GM21529 (cell line): ENCODE measurements around the gene NAA15.
"Not testable (repeated sequence)": the region's sequence is repeated elsewhere in the genome, so short reads cannot be mapped to it uniquely, and the experiment has no call there.

Source experiments
- ATAC-seq: cut with Tn5 transposase; IDR thresholded peaks from one replicate; pipeline ENCODE4 v1.9.1; 2021; ENCODE audit not compliant: unreplicated experiment

Gene NAA15

DNA sequence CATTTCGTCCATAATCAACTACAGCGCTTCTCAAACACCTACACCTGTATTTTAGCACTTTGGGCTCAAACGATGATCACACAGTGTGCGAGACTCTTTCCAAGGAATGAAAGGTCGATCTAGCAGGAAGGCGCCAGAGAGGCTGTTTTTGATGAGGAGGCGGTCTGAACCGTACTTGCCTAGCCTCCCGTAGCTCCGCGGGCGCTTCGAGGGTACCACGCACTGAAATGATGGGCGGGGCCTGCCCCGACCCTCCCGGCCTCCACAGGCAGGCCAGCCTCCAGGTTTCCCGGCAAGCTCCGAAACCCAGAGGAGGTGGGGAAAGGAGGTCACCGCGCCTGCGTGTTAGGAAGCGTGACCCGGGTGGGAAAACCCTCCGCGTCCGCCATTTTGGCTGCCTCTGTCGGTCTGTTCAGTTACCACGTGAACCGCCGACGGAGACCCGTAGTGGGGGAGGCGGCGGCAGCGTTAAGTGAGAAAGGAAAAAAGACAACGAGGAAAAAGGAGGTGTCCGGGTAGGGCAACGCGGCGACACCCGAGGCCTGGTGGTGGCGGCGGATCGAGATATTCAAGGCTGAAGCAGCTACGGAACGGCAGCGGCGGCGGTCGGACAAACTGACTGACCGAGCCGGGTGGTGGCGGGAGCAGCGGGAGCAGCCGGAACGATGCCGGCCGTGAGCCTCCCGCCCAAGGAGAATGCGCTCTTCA, at the start of gene NAA15:
Gene NAA15, plus strand, starts transcription at position 393 of the 708 bp plus-strand sequence. Its CDS starts 273 bp downstream, at position 666.
- peak; percentile 83 for ATAC-seq

DNA sequence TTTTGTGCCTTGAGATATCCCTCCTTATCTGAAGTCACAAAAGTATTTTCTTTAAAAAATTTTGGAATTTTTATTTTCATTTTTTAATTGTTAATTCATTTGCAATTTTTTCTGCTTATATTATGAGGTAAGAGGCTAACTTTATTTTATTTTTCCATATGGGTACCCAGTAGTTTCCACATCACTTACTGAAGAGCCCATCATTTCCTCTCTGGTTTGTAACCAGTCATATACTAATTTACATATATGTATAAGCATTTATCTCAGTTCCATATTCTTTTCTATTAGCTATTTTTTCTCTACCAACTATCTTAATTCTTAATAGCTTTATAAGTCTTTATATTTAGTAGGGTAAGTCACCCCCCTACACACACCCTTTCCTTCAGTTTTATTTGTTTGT, 48.3 kb upstream of the NAA15 start:
- ATAC-seq, result no peak

- no peak for ATAC-seq
Measured at GRCh38 chr4:139253713-139254112, 47.6 kb upstream of the NAA15 start.

GRCh38 chr4:139255581-139255980, 45.7 kb upstream of the NAA15 start:
- ATAC-seq, result not testable (repeated sequence)

DNA sequence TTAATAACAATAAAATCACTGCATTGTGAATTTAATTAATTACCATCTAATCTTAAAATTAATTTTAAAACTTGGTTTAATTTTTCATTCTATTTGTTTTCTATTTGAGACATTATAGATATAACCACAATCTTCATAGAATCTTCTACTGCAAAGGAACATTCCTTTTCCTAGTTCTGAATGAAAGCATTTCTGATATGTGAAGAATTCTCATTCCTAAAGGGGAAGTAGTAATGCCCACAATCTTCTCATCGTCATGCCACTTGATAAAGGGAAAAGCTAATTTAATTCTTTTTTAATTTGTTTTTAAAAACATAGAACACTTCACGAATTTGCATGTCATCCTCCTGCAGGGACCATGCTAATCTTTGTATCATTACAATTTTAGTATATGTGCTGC, 45.0 kb upstream of the NAA15 start:
- no peak for ATAC-seq

DNA sequence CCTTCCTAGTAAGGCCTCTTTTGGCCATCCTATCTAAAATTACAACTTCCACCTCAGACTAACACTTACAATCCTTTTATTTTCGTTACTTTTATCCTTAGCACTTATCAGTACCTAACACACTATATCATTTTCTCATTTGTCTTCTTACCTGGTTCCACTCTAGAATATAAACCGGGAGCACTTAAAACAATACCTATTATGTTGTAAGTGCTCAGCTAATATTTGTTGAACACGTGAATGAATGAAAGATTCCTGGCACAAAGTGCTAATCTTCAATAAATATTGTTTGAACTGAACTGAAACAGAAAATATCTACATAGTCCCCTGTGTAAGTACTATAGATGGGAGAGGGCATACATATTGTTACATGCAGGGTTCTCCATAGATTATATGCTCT, 35.7 kb upstream of the NAA15 start:
- ATAC-seq, result no peak

- ATAC-seq, result no peak
Measured at GRCh38 chr4:139266208-139266582, 35.1 kb upstream of the NAA15 start.

DNA sequence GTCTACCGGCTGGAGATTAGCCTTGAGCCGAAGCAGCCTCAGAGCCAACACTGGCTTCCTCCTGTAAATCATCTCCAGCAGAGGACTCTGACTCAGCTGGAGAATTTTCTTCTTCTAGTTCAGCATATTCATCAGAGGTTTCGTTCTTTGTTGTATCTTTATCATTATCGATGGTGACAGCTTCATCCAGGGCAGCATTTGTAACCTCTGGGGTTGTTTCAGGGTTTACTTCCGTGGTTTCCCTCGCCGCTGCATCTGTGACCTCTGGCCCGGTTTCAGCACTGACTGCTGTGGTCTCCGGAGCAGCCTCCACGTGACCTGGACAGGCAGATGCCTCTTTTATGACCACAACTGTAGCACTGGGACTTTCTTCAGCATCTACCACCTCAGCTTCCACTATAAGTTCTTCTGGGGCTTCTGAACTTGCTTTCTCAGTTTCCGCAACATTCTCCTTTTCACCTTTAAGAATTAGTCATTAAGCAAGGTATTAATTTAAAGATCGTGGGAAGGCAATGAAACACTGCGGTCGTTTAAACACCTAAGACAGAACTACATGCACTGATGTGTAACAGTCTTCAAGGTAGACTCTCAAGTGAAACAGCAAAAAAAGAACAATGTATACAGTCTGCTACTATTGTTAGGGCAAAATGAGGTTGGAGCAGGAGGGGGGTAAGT, 34.6 kb upstream of the NAA15 start:
- ATAC-seq, result peak; percentile 98

- no peak for ATAC-seq
Measured at GRCh38 chr4:139267301-139267700, 34.0 kb upstream of the NAA15 start.

GRCh38 chr4:139273835-139274234, 27.5 kb upstream of the NAA15 start:
- ATAC-seq, result no peak

GRCh38 chr4:139274790-139275189, 26.5 kb upstream of the NAA15 start:
- no peak for ATAC-seq

DNA sequence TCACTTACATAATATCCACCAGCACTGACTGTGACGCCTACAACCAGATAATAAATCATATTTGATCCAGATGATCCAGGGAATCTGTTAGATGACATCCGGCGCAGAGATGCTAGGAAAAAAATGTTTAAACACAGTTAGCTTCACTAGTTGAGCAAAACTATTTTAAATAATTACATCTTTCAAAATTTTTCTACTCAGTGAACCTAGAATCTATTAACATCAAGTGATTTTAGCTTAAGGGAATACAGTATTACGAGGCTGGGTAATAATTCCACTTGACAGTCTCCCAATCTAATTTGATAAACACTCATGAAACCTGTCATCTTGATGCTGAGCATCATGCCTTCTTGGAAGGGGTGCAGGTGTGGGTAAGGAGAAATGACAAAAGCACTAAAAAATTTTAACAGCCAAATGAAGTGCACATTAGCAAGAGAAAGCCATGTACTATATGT, 26.0 kb upstream of the NAA15 start:
- ATAC-seq, result no peak

DNA sequence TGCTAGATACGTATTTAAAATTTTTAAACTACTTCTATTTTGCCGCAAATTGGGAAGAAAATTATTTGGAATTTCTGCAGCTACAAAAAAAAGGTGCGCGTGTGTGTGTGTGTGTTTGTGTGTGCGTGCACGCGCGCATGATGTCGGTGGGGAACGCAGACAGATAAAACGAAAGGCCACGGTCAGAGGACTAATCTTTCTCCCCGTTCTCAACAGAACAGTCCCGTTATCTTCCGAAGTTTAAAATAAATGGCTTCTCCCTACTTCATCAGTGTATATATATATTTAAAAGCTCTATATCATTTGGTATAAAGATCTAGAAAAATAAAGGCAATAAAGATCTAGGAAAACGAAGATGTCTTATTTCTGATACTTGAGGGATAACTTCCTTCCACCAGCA, 22.8 kb upstream of the NAA15 start:
- no peak for ATAC-seq

GRCh38 chr4:139278912-139279759, 22.2 kb upstream of the NAA15 start:
- no peak for ATAC-seq

GRCh38 chr4:139279760-139280620, 21.3 kb upstream of the NAA15 start, which contains the start of gene MGARP:
MGARP (minus strand) TSS chr4:139280225; CDS start chr4:139280158, 67 bp downstream.
- ATAC-seq, result no peak

DNA sequence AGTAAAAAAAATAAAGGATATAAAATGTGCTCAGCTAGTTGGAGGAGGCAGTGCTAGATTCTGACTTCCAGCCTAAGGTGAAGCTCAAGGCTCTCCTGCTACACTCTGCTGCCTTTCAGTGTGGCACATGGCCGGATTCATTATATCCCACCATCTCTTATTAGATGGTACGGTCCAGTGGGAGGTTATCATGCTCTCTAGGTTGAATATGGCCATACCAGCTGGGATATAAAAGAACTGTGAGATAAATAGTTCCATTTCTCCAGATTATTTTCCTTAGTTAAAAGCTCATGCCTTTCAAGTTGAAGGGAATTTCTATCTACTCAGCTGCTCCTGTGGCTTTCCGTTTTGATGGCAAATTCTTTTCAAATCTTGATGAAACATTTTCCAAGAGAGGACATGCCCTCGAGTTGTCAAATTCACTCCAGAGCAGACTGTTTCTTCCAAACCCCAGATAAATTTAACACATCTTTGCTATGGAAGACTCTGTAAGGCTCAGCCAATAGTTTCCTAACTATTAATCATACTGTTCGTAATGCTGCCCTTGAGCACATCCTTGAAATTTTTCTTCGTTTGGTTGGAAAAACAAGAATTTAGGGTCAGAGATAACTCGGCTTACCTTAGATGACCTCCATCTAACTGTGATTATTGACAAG, 19.1 kb upstream of the NAA15 start:
- ATAC-seq, result no peak

DNA sequence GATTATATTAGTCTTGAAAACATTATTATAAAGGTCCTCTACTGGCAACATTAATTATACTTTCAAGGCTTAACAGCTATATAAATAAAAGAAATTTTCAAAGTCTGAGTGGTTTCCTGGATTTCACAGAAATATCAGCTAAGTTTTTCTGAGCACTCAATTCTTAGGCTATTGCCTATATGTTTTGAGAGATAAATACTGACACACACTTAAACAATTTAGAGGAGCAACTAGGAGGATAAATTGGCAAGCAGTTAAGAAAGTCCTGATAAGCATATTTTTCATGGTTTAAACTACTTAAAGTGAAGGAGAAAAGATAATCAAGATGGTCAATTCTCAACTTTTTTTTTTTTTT, 18.6 kb upstream of the NAA15 start:
- no peak for ATAC-seq

DNA sequence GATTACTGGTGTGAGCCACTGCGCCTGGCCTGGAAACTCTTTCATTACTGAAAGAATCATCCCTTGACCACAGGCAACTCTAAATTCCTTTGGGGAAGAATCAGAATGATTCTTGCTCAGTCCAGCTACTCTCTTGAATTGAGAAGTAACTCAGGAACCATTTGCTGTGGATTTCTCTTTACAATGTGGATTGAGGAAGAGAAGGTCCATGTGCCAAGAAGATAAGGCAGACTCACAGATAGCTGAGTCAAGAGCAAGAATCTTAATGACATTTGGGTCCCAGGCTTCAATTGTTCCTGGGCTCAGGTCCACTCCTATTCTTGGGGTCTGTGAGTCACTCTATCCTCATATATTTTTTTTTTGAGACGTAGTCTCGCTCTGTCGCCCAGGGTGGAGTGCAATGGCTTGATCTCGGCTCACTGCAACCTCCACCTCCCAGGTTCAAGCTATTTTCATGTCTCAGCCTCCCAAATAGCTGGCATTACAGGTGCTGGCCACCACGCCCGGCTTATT, 15.1 kb upstream of the NAA15 start:
- ATAC-seq, result no peak

- peak; percentile 89 for ATAC-seq
Measured at GRCh38 chr4:139295206-139295941, 5.9 kb upstream of the NAA15 start.
